GM19324 (cell line): ENCODE data around the gene BTAF1.
"Not testable (repeated sequence)": the region's sequence is repeated elsewhere in the genome, so short reads cannot be mapped to it uniquely, and the experiment has no call there.

ENCODE experiments used
- ATAC-seq: cut with Tn5 transposase; IDR thresholded peaks from one replicate; pipeline ENCODE4 v1.9.1; 2021; ENCODE audit warnings: mild to moderate bottlenecking, moderate library complexity; ENCODE audit not compliant: unreplicated experiment, low FRiP score

Gene BTAF1

GRCh38 chr10:91923371-91924211, at the start of gene BTAF1:
Gene BTAF1, plus strand, starts transcription at chr10:91923770. Its CDS starts 307 bp downstream, at chr10:91924077.
- ATAC-seq = peak; percentile 99

GRCh38 chr10:91875156-91875555, 48.4 kb upstream of the BTAF1 start:
- no peak for ATAC-seq

- no peak for ATAC-seq
These were observed 47.8 kb upstream of the BTAF1 start for GRCh38 chr10:91875779-91876178.

GRCh38 chr10:91879515-91880170, 43.9 kb upstream of the BTAF1 start:
- no peak for ATAC-seq

GRCh38 chr10:91880310-91880709, 43.3 kb upstream of the BTAF1 start:
- no peak for ATAC-seq

- no peak for ATAC-seq
These were observed 39.8 kb upstream of the BTAF1 start for GRCh38 chr10:91883549-91884444.

GRCh38 chr10:91884536-91884935, 39.0 kb upstream of the BTAF1 start:
- ATAC-seq = no peak

- ATAC-seq = no peak
These were observed 38.0 kb upstream of the BTAF1 start for GRCh38 chr10:91885362-91886079.

GRCh38 chr10:91886954-91887271, 36.7 kb upstream of the BTAF1 start:
- no peak for ATAC-seq

- no peak for ATAC-seq
These were observed 36.1 kb upstream of the BTAF1 start for GRCh38 chr10:91887272-91888076.

GRCh38 chr10:91891125-91892001, 32.2 kb upstream of the BTAF1 start:
- no peak for ATAC-seq

GRCh38 chr10:91893051-91893450, 30.5 kb upstream of the BTAF1 start:
- no peak for ATAC-seq

GRCh38 chr10:91894261-91894685, 29.3 kb upstream of the BTAF1 start:
- ATAC-seq = not testable (repeated sequence)

- ATAC-seq = no peak
These were observed 27.3 kb upstream of the BTAF1 start for GRCh38 chr10:91896212-91896756.

GRCh38 chr10:91897421-91897820, 26.1 kb upstream of the BTAF1 start:
- no peak for ATAC-seq

GRCh38 chr10:91901784-91902677, 21.5 kb upstream of the BTAF1 start:
- ATAC-seq = no peak

- ATAC-seq = no peak
These were observed 16.5 kb upstream of the BTAF1 start for GRCh38 chr10:91907033-91907594.
